Activated CD4-positive, alpha-beta T cell treated with anti-CD3 and anti-CD28 coated beads for 36 hours (primary cell): ENCODE measurements around the gene PIK3R3. TPM values are rescaled to one million over a fixed set of nuclear protein-coding genes. Genes with fewer than 3 reads are reported as not detected.

Experiments used
- ATAC-seq: fragments of 200-7000 bp; cut with Tn5 transposase; one replicate; pipeline ENCODE4 v1.10.0; 2021; ENCODE audit warnings: mild to moderate bottlenecking, moderate library complexity
- CTCF ChIA-PET: fragments of 350-600 bp; sonication (Branson Sonifier 250); formaldehyde crosslinking; loops from one replicate; lab custom pipeline; 2021; ENCODE audit warnings: antibody characterized with exemption; lab: Charles Lee
- POLR2A ChIA-PET: fragments of 350-600 bp; sonication (Branson Sonifier 250); formaldehyde crosslinking; loops from one replicate; lab custom pipeline; 2021; ENCODE audit warnings: antibody characterized with exemption, inconsistent platforms; lab: Charles Lee
- DNase-seq: peaks from one replicate; pipeline ENCODE4 v3.0.0-alpha.2; 2020
- H3K27ac Mint-ChIP-seq: one replicate; pipeline ENCODE4 v1.8.0; 2021; ENCODE audit warnings: mixed read lengths
- H3K27me3 Mint-ChIP-seq: one replicate; pipeline ENCODE4 v1.8.0; 2021; ENCODE audit warnings: mixed read lengths
- H3K36me3 Mint-ChIP-seq: one replicate; pipeline ENCODE4 v1.8.0; 2021; ENCODE audit warnings: low read depth, mixed read lengths
- H3K4me1 Mint-ChIP-seq: one replicate; pipeline ENCODE4 v1.8.0; 2021; ENCODE audit warnings: mixed read lengths
- H3K4me3 Mint-ChIP-seq: one replicate; pipeline ENCODE4 v1.8.0; 2021; ENCODE audit warnings: mild to moderate bottlenecking, moderate library complexity, mixed read lengths
- H3K9me3 Mint-ChIP-seq: one replicate; pipeline ENCODE4 v1.8.0; 2021; ENCODE audit warnings: low read depth, mixed read lengths
- intact Hi-C, 2 experiments: fragments of 100-400 bp; cut with DNase I in 1 of 2; cut with micrococcal nuclease in 1 of 2; formaldehyde crosslinking; loops; one replicate each; pipeline versions ENCODE4 v1.14.2 to v1.15.1; 2022 to 2024; cut with DNase I, micrococcal nuclease
- total RNA-seq, 2 experiments: library from RNA; stranded (reverse); gene quantifications; one replicate each; pipeline ENCODE4 v1.2.3, GENCODE V29; 2021

Gene PIK3R3
- total RNA-seq, 2 experiments from 2014 or later, result 0.46 to 0.78 TPM

DNA sequence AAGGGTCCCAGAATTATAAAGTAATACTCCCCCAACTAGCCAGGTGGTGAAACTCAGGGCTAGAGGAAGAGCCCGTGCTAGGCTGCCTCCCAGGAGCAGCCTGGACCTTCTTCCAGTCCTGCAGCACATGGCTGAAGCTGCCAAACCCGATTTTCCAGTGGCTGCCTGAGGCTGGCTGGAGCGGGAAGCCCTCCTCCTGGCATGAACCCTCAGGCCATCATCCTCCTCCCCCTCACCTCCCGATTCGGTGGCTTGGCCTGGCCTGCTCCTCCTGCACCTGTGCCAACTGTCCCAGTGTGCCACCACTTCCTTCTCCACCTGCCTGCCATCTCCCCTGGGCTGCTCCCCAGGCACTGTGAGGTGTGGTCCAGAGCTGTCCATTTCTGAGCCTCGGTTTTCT, 39.4 kb upstream of the PIK3R3 start:
- no peak for DNase-seq
- POLR2A ChIA-PET, result no interaction called here
- no peaks in the 10 kb centered on the region for H3K9me3 Mint-ChIP-seq
- H3K4me3 Mint-ChIP-seq, result no peak overlapping the region
- no peak overlapping the region for H3K27ac Mint-ChIP-seq
- H3K36me3 Mint-ChIP-seq, result no peaks in the 10 kb centered on the region
- intact Hi-C loops, result no loop called here
- no peak for ATAC-seq
- H3K4me1 Mint-ChIP-seq, result peaks cover 9% of the 10 kb centered on the region
- H3K27me3 Mint-ChIP-seq, result no peaks in the 10 kb centered on the region
- CTCF ChIA-PET, result interaction anchor here (1.3 to 1.4 kb wide), 2 partner anchors 111 to 135 kb away, joined by 5 to 7 read pairs; no protein-coding TSS in a partner anchor

DNA sequence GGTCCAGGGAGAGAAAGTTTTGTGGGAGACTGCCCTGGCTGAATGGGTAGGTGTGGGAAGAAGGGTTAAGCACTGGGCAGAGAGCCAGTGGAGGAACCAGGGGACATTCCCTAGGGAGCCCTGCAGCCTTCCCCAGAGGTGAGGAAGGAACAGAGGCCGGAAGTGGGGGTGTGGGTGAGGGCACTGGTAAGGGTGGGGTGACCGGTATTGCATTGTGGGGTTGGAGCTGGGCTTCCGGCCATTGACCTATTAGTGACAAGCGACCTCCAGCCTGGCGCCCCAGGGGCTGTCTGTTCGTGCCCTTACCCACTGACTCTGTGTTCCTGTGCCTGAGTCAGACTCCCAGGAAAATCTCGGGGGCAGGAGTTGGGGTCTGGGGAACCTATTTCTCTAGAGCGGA, 38.9 kb upstream of the PIK3R3 start:
- CTCF ChIA-PET, result interaction anchor here (1.3 kb wide), 1 partner anchor 111 kb away, joined by 5 read pairs; no protein-coding TSS in a partner anchor
- H3K36me3 Mint-ChIP-seq, result no peaks in the 10 kb centered on the region
- intact Hi-C loops, result no loop called here

DNA sequence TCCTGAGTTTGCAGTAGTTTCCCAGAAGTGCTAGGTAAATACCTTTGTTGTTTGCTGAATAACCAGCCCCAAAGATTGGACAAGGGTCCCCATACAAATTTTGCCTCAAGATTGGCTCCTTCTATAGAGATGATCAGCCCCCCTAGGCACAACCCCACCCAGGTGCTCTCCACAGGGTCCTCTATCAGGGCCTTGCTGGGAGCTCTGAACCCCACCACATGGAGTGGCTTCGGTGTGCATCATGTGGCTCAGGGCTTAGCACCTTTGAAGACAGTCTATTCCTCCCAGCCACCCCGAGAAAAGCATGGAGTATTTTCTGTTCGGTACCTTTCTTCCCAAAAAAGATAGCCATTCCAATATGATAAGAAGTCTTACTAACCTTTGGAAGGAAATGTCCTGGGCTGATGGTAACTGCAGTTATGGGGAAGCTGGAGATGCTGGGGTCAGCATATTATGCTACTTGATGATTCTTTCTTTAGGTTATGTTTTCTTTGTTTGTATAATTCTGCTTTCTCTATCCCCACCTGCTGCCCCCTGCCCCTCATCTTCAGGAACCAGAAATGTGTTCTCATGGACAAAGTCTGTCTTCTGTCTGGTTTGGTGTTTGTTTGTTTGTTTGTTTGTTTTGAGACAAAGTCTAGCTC, 37.5 kb upstream of the PIK3R3 start:
- no peaks in the 10 kb centered on the region for H3K9me3 Mint-ChIP-seq
- ChIA-PET CTCF (interaction anchor here (0.8 to 2.3 kb wide), 2 partner anchors 12 to 28 kb away, joined by 3 to 10 read pairs; partner anchors contain the start of gene POMGNT1), POLR2A (no interaction called here)
- H3K27me3 Mint-ChIP-seq, result no peaks in the 10 kb centered on the region
- H3K4me3 Mint-ChIP-seq, result no peak overlapping the region
- no peak for ATAC-seq
- H3K27ac Mint-ChIP-seq, result no peak overlapping the region
- H3K36me3 Mint-ChIP-seq, result no peaks in the 10 kb centered on the region
- peaks cover 17% of the 10 kb centered on the region for H3K4me1 Mint-ChIP-seq
- intact Hi-C loops, result no loop called here
- no peak for DNase-seq

More for the DNA sequence above, 38.9 kb upstream of the PIK3R3 start:
- Mint-ChIP-seq H3K27ac (no peak overlapping the region), H3K4me3 (no peak overlapping the region), H3K9me3 (no peaks in the 10 kb centered on the region), H3K4me1 (peaks cover 14% of the 10 kb centered on the region), H3K27me3 (no peaks in the 10 kb centered on the region)
- no peak for ATAC-seq
- POLR2A ChIA-PET, result no interaction called here
- no peak for DNase-seq

DNA sequence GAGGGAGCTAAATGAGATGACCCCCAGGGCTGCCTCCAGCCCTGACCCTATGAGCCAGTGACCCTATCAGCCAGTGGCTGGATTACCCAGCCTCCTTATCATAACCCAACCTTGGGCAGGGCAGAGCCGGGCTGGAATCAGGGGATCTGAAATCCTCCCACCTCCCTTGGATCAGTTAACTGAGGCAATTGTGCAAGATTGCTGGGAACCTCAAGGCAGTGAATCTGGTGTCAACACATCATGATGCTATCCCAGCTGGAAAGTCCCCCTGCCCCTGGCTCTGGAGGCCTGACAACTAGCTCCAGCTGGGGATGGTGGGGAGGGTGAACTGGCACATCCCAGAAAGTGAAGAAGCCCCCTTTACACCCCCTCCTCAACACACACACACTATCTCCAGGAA, 36.0 kb upstream of the PIK3R3 start:
- Mint-ChIP-seq H3K27me3 (no peaks in the 10 kb centered on the region), H3K4me1 (peaks cover 17% of the 10 kb centered on the region), H3K27ac (no peak overlapping the region), H3K9me3 (no peaks in the 10 kb centered on the region), H3K4me3 (no peak overlapping the region), H3K36me3 (no peaks in the 10 kb centered on the region)
- ChIA-PET POLR2A (no interaction called here), CTCF (interaction anchor here (0.6 to 2.4 kb wide), 5 partner anchors 9 to 131 kb away, joined by 3 to 10 read pairs (median 4); no protein-coding TSS in a partner anchor)
- intact Hi-C loops, result no loop called here
- ATAC-seq (no peak), DNase-seq (no peak)

GRCh38 chr1:46166521-46167462, 34.4 kb upstream of the PIK3R3 start:
- CTCF ChIA-PET, result interaction anchor here (0.5 to 2.4 kb wide), 10 partner anchors 12 to 129 kb away, joined by 3 to 9 read pairs (median 4); no protein-coding TSS in a partner anchor
- peak overlapping the region; percentile 65 for H3K4me3 Mint-ChIP-seq
- H3K27ac Mint-ChIP-seq, result peak overlapping the region; percentile 85
- intact Hi-C loops, result loop anchor here in 1 of 2 experiments (2.0 kb wide), 1 partner anchor 34 kb away; the partner anchor contains the start of gene PIK3R3
- H3K27me3 Mint-ChIP-seq, result no peaks in the 10 kb centered on the region
- H3K4me1 Mint-ChIP-seq, result peaks cover 17% of the 10 kb centered on the region
- no peaks in the 10 kb centered on the region for H3K9me3 Mint-ChIP-seq
- POLR2A ChIA-PET, result interaction anchor here (0.6 to 1.4 kb wide), 3 partner anchors 18 to 80 kb away, joined by 3 to 5 read pairs (median 3); no protein-coding TSS in a partner anchor
- no peaks in the 10 kb centered on the region for H3K36me3 Mint-ChIP-seq
- ATAC-seq, result peak; percentile 76
- DNase-seq, result peak; percentile 71

DNA sequence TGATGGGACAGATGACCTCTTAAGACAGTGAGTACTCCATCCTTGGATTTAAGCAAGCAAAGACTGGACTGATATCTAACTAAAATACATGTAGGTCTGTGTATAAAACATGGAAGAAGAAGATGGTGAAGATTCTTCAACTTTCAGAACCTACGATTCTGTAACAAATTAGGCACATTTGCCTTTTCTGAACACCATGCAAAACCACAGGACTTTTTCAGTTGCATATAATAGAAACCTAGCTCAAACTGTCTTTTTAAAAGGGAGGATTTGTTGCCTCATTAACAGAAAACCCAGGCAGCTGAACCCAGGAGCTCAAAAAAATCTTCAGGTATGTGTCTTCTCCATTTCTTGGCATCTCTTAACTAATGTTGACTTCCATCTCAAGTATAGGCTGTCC, 27.8 kb upstream of the PIK3R3 start:
- CTCF ChIA-PET, result interaction anchor here (2.0 kb wide), 1 partner anchor 8 kb away, joined by 4 read pairs; no protein-coding TSS in a partner anchor
- Mint-ChIP-seq H3K4me1 (no peaks in the 10 kb centered on the region), H3K27ac (no peak overlapping the region), H3K27me3 (no peaks in the 10 kb centered on the region), H3K4me3 (no peak overlapping the region), H3K9me3 (no peaks in the 10 kb centered on the region), H3K36me3 (no peaks in the 10 kb centered on the region)
- POLR2A ChIA-PET, result interaction anchor here (0.6 kb wide), 1 partner anchor 287 kb away, joined by 3 read pairs; no protein-coding TSS in a partner anchor
- intact Hi-C loops, result no loop called here
- ATAC-seq, result no peak
- DNase-seq, result no peak

GRCh38 chr1:46159516-46159915, 27.1 kb upstream of the PIK3R3 start:
- ChIA-PET POLR2A (no interaction called here), CTCF (interaction anchor here (2.0 kb wide), 1 partner anchor 9 kb away, joined by 4 read pairs; no protein-coding TSS in a partner anchor)

GRCh38 chr1:46158312-46159281, 26.2 kb upstream of the PIK3R3 start:
- Mint-ChIP-seq H3K36me3 (no peaks in the 10 kb centered on the region), H3K27me3 (no peaks in the 10 kb centered on the region), H3K27ac (no peak overlapping the region), H3K4me1 (no peaks in the 10 kb centered on the region), H3K9me3 (no peaks in the 10 kb centered on the region), H3K4me3 (no peak overlapping the region)
- DNase-seq (no peak), ATAC-seq (no peak)
- CTCF ChIA-PET, result interaction anchor here (1.0 to 2.0 kb wide), 3 partner anchors 10 to 127 kb away, joined by 3 to 4 read pairs (median 4); no protein-coding TSS in a partner anchor
- intact Hi-C loops, result no loop called here
- POLR2A ChIA-PET, result interaction anchor here (0.7 kb wide), 1 partner anchor 63 kb away, joined by 3 read pairs; no protein-coding TSS in a partner anchor

More at GRCh38 chr1:46159516-46159915, 27.1 kb upstream of the PIK3R3 start:
- H3K27ac Mint-ChIP-seq, result no peak overlapping the region
- H3K36me3 Mint-ChIP-seq, result no peaks in the 10 kb centered on the region
- H3K4me1 Mint-ChIP-seq, result no peaks in the 10 kb centered on the region
- no peaks in the 10 kb centered on the region for H3K9me3 Mint-ChIP-seq
- no peaks in the 10 kb centered on the region for H3K27me3 Mint-ChIP-seq
- no peak overlapping the region for H3K4me3 Mint-ChIP-seq
- no peak for ATAC-seq
- intact Hi-C loops, result no loop called here
- DNase-seq, result no peak

DNA sequence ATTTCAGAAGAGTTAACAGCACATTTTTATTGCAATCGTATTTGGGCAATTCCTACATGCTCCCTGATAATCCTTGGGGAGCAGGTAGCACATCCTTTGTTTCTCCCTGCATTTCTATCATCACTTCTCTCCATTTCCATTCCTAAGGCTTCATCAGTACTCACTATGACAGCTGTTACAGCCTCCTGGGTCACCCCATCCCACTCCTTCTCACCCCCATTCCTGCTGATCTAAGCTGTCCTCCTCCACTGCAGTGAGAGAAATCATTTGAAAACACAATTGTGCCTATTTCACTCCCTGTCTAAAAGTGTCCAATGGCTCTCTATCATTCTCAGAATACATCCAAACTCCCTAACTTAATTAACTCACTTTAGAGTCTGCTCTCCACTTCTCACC, 25.5 kb upstream of the PIK3R3 start:
- DNase-seq (no peak), ATAC-seq (no peak)
- no peak overlapping the region for H3K27ac Mint-ChIP-seq
- H3K27me3 Mint-ChIP-seq, result no peaks in the 10 kb centered on the region
- ChIA-PET POLR2A (no interaction called here), CTCF (interaction anchor here (0.6 to 1.3 kb wide), 3 partner anchors 35 to 126 kb away, joined by 3 to 5 read pairs (median 4); no protein-coding TSS in a partner anchor)
- H3K36me3 Mint-ChIP-seq, result no peaks in the 10 kb centered on the region
- no peaks in the 10 kb centered on the region for H3K9me3 Mint-ChIP-seq
- no peaks in the 10 kb centered on the region for H3K4me1 Mint-ChIP-seq
- H3K4me3 Mint-ChIP-seq, result no peak overlapping the region
- intact Hi-C loops, result no loop called here

GRCh38 chr1:46153732-46154131, 21.3 kb upstream of the PIK3R3 start:
- intact Hi-C loops, result no loop called here
- no peaks in the 10 kb centered on the region for H3K36me3 Mint-ChIP-seq
- ChIA-PET CTCF (no interaction called here), POLR2A (no interaction called here)
- no peaks in the 10 kb centered on the region for H3K9me3 Mint-ChIP-seq
- H3K27me3 Mint-ChIP-seq, result no peaks in the 10 kb centered on the region
- H3K4me1 Mint-ChIP-seq, result no peaks in the 10 kb centered on the region
- H3K4me3 Mint-ChIP-seq, result no peak overlapping the region
- DNase-seq, result no peak
- no peak for ATAC-seq
- H3K27ac Mint-ChIP-seq, result no peak overlapping the region
